HG03432 (cell line): ENCODE results near the gene SPG7.

Experiments used
- ATAC-seq: cut with Tn5 transposase; IDR thresholded peaks from one replicate; pipeline ENCODE4 v1.9.1; 2021; ENCODE audit warnings: mild to moderate bottlenecking, moderate library complexity; ENCODE audit not compliant: unreplicated experiment

Gene SPG7

DNA sequence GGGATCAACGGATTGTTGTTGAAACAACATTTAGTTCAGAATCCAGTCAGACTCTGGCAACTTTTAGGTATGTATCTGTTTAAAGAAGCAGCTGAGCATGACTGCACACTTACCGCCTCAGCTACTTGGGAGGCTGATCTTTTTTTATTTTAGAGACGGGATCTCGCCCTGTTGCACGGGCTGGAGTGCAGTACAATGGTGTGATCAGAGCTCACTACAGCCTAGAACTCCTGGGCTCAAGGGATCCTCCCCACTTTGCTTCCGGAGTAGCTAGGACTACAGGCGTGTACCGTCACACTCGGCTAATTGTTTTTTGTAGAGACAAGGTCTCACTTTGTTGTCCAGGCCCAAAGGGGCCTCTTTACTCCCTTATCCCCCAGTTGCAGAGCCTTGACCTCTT lies 2.3 kb downstream of the SPG7 start:
- ATAC-seq = no peak

DNA sequence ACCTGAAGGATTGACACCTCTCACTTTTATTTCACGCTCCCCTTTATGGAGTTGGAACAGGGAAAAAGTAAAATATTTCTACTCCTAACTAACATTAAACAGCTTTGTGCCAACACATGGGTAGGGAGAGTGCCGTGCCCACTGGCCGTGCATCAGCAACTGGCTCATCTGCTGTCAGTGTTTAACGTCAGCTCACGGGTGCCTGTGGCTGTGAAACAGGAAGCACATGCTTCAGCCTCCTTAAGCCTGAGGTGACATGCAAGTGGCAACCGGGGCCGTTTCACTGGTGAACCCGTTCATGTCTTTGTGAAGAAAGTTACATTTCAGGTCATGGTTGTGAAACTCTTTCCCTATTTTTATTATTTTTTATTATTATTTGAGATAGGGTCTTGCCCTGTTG lies 3.2 kb downstream of the SPG7 start:
- ATAC-seq = no peak

DNA sequence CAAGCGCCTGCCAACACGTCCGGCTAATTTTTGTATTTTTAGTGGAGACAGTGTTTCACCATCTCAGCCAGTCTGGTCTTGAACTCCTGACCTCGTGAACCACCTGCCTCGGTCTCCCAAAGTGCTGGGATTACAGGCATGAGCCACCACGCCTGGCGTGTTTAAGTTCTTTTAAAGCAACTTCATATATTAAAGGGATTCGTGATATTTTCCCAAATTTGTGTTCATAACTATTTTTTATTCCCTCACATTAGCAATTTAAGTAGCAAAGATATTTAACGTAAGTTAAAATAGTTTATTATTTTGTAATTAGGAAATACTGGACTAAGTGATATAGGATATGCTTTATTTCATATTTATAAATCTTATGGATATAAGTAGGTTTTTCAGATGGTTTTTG lies 4.2 kb downstream of the SPG7 start:
- ATAC-seq = no peak

DNA sequence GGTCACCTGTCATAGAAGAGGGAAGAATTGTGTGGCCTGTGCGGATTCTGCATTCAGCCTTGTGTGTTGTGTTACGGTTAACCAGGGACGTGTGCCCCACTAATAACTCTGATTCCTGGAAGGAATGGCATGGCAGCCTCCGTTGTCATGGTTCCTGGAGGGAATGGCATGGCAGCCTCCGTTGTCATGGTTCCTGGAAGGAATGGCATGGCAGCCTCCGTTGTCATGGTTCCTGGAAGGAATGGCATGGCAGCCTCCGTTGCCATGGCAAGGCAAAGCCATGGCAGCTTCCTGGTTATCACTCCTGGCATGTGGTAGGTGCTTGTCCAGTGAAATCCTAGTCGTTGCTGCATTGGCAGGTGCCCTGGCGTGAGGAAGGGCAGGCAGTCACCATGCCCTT lies 8.9 kb downstream of the SPG7 start:
- ATAC-seq = no peak

DNA sequence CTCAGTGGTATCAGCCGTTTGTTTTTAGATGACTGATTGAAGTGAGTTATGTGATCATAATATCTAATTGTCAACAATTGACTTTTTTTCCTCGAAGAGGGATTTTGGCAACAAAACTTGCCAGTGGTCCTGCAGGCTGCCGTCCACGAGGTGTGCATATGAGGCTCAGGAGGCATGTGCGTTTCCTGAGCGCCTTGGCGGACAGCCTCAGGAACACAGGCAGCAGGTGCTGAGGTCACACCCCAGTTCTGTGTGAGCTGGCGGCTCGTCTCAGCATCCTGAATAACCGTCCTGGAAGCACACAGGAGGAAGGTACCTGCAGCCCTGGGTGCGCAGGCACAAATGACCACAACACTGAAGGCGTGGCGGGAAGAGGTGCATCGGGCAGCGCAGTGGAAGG lies 11.7 kb downstream of the SPG7 start:
- no peak for ATAC-seq

DNA sequence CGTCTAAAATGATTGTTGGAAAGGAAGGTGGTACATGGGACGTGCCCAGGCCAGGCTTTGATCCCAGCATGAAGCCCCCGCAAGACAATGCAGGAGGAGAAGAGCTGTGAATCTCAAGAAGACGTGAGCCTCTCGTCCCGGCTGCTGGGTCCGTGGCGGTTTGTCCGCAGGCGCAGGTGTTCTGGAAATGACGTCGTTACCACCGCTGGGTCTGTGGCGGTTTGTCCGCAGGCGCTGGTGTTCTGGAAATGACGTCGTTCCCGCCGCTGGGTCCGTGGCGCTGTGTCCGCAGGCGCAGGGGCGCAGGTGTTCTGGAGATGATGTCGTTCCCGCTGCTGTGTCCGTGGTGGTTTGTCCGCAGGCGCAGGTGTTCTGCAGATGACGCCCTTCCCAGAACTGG lies 14.1 kb downstream of the SPG7 start:
- ATAC-seq = no peak

DNA sequence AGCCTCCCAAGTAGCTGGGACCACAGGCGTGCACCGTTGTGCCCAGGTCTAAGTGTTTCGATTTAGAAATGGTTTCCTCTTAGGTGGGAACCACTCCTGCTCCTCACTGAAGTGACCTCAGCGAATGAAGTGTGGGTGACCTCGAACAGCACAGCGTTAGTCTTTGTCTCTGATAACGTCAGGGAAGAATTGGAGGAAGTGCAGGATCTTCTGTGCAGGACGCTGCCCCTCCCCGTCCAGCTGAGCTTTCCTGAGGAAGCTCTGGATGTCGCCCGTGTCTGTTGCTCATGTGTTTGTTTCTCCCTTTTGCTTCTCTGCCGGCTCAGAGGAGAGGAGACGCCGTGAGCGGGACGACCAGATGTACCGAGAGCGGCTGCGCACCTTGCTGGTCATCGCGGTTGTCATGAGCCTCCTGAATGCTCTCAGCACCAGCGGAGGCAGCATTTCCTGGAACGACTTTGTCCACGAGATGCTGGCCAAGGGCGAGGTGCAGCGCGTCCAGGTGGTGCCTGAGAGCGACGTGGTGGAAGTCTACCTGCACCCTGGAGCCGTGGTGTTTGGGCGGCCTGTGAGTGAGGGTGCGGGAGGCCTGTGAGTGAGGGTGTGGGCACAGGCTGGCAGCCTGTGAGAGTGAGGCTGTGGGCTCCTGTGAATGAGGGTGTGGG lies 15.6 kb downstream of the SPG7 start:
- ATAC-seq = no peak

DNA sequence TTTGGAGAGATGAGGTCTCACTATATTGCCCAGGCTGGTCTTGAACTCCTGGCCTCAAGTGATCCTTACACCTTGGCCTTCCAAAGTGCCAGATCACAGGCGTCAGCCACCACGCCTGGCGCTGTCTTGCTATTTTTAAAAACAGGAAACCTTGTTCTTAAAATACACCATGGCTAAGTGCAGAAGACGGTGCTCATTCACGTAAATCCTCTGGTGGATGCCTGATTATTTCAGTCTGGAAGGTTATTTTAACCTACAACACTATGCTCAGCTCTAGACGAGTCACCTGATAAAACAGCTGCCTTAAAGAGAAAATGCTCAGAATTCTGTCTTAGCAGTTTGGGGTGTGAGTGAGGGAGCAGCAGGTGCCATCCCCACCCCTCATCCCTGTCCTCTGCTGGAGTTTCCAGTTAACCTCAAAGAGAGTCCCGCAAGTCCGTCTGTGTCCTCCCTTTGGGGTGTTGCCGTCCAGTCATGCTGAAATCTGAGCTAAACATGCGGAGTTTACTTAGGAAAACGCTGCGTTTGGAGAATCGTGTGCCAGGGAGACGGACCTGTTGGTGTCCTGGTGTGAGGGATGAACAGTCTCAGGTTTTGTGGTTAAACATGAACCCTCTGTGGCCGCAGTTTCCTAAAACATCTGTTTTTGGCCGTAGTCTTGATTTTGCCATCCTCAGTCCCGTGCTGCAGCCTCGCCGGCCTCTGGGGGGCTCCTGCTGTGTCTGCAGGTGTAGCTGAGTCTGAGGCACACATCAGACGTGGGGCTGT lies 17.1 kb downstream of the SPG7 start:
- no peak for ATAC-seq

DNA sequence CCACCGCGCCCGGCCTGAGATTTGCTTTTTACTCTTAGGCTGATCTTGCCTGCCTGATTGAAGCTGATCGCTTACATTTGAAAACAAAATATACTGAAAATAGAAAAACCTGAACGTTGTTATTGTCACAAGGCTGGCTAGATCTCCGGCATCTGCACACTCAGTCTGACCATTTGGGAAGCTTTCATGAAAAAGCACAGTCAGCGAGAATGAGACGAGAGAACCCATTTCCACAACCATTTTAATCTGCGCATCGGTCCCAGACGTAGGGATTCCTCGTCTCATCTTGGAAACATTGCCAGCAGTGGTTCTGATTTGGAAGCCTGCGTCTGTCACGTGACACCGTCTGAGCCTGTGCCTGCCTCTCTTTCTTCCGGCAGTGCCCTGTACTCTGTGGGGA lies 20.9 kb downstream of the SPG7 start:
- ATAC-seq = no peak

DNA sequence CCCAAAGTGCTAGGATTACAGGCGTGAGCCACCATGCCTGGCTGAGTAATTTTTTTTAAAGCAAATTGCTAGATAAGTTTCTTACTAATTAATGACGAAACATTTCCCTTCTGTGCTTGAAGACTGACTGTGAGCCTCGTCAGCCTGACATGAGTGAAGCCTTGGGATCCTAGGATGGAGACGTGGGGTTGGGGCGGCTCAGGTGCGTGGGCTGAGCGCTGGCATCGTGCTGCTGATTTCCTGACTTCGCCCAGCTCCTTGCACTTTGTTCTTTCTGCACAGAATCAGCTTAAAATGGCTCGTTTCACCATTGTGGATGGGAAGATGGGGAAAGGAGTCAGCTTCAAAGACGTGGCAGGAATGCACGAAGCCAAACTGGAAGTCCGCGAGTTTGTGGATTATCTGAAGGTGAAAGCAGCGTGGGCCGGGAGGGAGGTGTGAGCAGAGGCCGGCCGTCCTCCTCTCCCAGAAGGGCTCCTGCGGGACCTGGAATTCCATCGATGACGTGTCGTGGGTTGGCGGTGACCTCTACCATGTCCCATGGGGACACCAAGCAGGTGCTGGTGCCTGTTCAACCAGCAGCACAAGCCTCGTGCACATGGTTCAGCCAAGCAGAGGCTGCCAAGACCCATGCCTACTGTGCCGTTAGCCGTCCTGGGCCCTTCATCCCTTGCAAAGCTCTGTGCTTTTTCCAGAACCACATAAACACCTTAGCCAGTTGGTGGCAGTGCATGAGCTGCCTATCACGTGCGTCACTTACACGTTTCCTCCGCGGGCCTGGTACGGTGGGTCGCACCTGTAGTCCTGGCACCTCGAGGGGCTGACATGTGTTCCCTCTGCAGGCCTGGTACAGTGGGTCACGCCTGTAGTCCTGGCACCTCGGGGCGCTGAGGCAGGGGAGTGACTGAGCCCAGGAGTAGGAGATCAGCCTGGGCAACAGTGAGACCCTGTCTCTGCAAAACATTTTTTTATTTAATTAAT lies 22.5 kb downstream of the SPG7 start:
- no peak for ATAC-seq

DNA sequence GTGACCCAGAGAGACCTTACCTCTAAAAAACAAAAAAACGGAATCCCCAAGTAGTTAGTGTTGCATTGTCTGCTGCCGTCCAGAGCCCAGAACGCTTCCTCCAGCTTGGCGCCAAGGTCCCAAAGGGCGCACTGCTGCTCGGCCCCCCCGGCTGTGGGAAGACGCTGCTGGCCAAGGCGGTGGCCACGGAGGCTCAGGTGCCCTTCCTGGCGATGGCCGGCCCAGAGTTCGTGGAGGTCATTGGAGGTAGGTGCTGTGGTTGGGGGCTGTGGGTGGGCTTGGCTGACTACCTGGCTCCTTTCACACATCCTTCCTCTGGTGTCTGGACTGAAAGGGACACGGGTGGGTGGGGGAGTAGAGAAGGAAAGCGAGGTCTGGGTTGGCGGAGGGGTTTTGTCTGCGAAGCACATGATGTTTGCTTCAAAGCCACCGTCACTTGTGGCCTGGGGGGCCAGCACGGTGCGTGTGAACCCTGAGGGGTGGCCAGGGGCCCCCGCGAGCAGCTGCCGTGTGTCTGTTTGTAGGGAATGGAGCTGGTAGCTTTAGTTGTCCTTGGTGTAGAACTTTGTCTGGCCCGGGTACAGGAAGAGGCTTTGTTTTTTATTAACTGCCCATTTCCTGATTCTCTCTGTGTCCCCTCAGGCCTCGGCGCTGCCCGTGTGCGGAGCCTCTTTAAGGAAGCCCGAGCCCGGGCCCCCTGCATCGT lies 23.8 kb downstream of the SPG7 start:
- ATAC-seq = no peak

DNA sequence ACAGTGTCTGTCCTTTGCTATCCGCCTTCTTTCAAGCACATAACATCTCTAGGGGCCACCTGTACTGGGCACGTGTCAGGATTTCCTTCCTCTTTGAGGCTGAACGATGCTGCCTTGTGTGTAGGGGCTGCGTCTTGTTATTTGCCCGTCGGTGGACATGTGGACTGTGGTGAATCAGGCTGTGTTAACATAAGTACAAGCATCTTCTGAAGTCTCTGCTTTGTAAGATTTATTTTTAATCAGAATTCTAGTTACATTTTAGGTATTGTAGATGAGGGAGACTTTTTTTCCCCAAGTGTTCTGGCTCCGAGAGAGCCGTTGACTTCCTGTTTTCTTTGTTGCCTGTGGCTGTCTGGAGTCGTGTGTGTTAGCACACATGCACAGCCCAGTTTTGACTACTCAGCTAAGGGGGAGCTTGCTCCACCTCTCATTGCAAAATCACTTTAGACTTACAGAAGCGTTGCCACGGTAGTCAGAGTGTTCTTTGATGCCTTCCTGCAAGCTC lies 26.1 kb downstream of the SPG7 start:
- no peak for ATAC-seq

DNA sequence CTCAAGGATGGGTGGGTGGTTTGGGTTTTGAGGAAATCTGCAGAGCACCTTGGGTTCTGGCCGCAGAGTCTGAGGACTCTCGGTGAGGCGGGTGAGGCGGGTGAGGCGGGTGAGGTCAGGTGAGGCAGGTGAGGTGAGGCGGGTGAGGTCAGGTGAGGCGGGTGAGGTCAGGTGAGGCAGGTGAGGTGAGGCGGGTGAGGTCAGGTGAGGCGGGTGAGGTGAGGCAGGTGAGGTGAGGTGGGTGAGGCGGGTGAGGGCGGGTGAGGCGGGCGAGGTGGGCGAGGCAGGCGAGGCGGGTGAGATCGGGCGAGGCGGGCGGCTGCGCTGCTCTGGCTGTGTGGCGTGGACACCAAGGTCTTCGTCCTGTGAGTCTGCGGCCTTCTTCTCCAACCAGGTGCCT lies 28.2 kb downstream of the SPG7 start:
- no peak for ATAC-seq

DNA sequence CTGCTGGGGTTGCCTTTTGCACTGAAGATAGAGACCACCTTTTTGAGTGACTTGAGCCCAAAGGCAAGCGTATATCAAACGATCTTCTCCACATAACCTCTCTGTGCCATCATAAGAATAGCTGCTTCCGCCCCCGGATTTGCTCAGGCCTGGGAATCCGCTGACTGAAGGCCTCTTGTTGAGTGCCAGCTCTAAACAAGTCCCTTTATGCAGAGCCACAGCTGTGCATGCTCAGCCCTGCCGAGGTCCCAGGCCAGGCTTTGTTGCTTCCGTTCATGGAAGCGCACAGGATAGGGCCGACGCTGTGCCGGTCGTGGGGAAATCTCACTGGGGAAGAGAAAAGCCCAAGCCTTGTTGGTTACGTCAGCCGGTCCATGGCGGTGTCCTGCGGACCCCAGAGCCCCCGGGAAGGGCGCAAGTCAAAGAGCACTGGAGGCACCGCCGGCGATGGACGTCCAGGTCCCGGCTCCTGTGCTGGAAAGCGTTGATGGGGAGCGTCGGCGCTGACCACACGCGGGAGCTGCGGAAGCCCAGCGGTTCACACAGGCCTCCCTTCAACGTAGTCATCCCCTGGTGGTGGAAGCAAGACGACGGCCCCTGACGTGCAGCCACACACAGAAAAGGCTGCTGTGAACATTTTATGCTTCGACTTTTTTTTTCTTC lies 28.8 kb downstream of the SPG7 start:
- ATAC-seq = no peak

DNA sequence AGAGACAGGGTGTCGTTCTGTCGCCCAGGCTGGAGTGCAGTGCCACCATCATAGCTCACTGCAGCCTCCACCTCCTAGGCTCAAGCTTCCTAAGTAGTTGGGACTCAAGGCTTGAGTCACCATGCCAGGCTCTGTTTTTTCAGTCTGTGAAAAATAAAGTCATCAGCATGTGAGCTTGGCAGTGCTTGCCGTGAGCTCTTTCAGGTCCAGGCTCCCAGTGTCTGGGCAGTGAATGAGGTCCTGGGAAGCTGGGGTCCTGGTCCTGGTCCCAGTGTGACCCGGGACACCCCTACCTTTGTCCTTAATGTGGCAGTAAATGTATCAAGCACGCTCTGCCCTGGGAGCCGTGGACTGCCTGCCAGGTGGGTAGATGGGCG lies 29.3 kb downstream of the SPG7 start:
- no peak for ATAC-seq

DNA sequence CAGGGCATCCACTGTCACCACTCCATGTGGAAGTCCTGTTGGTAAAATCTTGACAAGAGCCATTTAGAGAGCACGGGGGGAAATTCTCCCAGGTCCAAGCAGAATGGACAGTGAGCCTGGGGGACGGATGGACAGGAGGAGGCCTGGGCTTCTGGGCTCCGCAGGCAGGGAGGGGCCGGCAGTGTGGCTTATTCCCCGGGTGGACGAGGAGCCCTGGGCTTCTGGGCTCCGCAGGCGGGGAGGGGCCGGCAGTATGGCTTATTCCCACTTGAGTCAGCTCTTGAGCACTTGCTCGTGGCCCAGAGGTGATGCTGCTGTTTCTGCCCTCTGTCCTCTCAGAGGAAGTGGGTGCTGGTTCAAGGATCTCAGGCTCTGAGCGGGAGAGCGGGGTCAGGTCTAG lies 30.1 kb downstream of the SPG7 start:
- ATAC-seq = no peak

DNA sequence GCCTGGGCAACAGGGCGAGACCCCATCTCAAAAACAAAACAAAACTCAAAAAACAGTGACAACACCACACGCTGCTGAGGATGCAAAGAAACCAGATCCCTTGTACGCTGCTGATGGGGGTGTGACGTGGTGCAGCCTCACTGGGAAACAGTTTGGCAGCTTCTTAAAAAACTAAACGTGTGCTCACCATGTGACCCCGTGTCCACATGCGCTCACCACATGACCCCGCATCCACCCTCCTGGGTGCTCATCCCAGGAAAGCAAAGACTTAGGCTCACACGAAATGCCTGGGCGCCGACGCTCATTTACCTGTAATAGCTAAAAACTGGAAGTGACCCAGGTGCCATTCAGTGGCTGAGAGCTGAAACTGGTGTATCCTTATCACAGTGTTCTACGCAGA lies 32.4 kb downstream of the SPG7 start:
- no peak for ATAC-seq

DNA sequence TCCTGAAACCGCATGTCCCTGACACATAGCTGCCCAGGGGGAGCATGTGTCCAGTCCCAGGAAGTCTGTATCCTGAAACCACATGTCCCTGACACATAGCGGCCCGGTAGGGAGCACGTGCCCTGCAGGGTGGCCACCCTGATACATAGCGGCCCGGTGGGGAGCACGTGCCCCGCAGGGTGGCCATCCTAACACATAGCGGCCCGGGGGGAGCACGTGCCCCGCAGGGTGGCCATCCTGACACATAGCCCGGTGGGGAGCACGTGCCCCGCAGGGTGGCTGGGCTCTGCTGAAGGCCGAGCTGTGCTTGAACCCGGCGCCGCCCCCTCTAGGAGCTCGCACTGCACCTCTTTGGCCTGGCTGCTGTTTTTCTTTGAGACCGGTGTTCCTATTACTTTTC lies 33.6 kb downstream of the SPG7 start:
- ATAC-seq = no peak

DNA sequence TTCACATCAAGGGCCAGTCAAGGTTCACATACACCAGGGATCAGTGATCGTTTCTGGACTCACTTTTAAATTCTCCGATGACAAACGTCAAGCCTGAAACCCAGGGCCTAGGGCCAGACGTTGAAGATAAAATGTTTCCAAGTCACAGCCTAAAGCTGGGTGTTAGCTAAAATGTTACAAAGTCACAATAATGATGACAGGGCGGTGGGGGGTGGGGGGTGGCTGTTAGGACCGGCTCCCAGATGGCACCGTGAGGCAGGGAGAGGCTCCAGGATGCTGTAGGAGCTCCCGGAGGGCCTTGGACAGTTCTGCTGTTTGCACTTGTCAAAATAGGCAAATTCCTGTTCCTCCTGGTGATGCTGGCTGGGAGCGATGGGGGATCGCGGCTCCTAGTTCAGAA lies 35.9 kb downstream of the SPG7 start:
- ATAC-seq = no peak

DNA sequence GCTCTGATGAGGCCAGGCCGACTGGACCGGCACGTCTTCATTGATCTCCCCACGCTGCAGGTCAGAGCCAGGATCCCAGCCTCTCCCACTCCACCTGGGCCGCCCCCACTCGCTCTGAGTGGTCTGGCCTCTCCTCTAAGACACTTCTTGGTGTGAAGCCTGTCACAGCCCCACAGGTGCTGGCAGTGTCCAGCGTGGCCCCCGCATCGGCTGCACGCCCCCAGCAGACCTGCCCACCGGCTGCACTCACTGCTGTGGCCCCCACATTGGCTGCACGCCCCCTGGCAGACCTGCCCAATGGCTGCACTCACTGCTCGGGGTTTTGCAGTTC lies 36.5 kb downstream of the SPG7 start:
- no peak for ATAC-seq
